ENCODE measurements around the gene IL16. TPM values are rescaled to one million over a fixed set of nuclear protein-coding genes. Genes with fewer than 3 reads are reported as not detected.
"Not testable (repeated sequence)": the region's sequence is repeated elsewhere in the genome, so short reads cannot be mapped to it uniquely, and the experiment has no call there.

The IL16 gene
- polyA plus RNA-seq, 1 donor (not counting 4 experiments of a cell fraction or from before 2014, with no cell fraction given) = not detected

DNA sequence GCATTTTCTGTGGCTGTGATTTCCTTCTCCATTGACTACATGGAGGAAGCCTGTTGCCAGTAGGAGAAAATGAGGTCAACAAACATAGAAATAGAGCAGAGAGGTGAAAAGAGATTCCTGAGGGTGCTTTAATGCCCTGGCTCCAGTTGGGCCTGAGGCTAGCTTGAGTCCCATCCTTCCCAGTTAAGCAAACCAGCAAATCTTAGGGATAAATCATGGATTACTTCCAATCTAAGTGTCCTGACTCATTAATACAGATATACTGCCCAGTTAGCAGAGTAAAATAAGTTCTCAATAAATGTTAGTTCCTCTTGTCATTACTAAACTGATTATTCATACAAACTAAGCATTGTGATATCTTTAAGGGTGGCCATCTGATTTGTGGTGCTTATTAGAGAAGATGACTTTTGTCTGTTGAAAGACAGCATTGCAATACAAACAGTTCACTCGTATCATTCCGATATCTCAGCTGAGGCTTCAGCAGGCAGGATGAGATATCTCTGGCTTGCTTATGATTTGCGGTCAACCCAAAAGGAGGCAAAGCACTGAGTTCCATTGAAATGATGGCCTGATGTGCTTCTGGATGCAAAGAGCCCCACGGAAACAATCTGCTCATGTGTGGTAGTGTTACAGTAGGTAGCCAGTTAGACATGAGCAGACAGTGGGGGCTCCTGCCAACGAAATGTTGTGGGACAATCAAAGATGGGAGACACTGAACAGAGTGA is 133.8 kb downstream of the IL16 start:
- no peaks in the 10 kb centered on the region for H3K79me2 ChIP-seq (ENCODE audit: control insufficient read depth, insufficient read depth, low read length)
- no peaks in the 10 kb centered on the region for H3K27me3 ChIP-seq (ENCODE audit: control insufficient read depth, extremely low read depth, insufficient read depth, low read length)
- FAIRE-seq (no peak), DNase-seq (ENCODE audit: low read depth, low spot score) (no peak)
- H3K9ac ChIP-seq (ENCODE audit: control insufficient read depth, extremely low read depth, insufficient read depth, low read length) = no peak overlapping the region
- no peak overlapping the region for H3K4me2 ChIP-seq (ENCODE audit: control insufficient read depth, extremely low read depth, insufficient read depth, low read depth, low read length)
- H4K20me1 ChIP-seq (ENCODE audit: control insufficient read depth, extremely low read depth, insufficient read depth, low read length) = no peaks in the 10 kb centered on the region
- no peaks in the 10 kb centered on the region for H3K36me3 ChIP-seq (ENCODE audit: control insufficient read depth in 2 of 2, extremely low read depth in 1 of 2, insufficient read depth in 2 of 2, low read length in 2 of 2)
- H3K4me3 ChIP-seq (ENCODE audit: control insufficient read depth in 2 of 3, extremely low read depth in 1 of 3, insufficient read depth in 2 of 3, low read depth in 1 of 3, low read length in 3 of 3) = no peak overlapping the region
- no peak overlapping the region for H2AFZ ChIP-seq (ENCODE audit: control insufficient read depth, low read length)
- H3K9me1 ChIP-seq (ENCODE audit: control insufficient read depth, extremely low read depth, insufficient read depth, low read length) = no peaks in the 10 kb centered on the region
- TF ChIP-seq, protein P1, sequence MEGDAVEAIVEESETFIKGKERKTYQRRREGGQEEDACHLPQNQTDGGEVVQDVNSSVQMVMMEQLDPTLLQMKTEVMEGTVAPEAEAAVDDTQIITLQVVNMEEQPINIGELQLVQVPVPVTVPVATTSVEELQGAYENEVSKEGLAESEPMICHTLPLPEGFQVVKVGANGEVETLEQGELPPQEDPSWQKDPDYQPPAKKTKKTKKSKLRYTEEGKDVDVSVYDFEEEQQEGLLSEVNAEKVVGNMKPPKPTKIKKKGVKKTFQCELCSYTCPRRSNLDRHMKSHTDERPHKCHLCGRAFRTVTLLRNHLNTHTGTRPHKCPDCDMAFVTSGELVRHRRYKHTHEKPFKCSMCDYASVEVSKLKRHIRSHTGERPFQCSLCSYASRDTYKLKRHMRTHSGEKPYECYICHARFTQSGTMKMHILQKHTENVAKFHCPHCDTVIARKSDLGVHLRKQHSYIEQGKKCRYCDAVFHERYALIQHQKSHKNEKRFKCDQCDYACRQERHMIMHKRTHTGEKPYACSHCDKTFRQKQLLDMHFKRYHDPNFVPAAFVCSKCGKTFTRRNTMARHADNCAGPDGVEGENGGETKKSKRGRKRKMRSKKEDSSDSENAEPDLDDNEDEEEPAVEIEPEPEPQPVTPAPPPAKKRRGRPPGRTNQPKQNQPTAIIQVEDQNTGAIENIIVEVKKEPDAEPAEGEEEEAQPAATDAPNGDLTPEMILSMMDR (optimal IDR thresholded peaks at IDR 0.05 in 1 of 3, IDR thresholded peaks at IDR 0.05 in 1 of 3, conservative IDR thresholded peaks at IDR 0.05 in 1 of 3; ENCODE audit: extremely low read depth in 1 of 3, insufficient read depth in 2 of 3, low read length in 3 of 3) = no peak
- no peak for TF ChIP-seq EZH2 (IDR thresholded peaks at IDR 0.05; ENCODE audit: low read length)
- no peaks in the 10 kb centered on the region for H3K9me3 ChIP-seq (ENCODE audit: control insufficient read depth, low read depth, low read length)
- H3K27ac ChIP-seq (ENCODE audit: control insufficient read depth, insufficient read depth, low read length) = no peak overlapping the region
- H3K4me1 ChIP-seq (ENCODE audit: control insufficient read depth, extremely low read depth, insufficient read depth, low read length) = no peaks in the 10 kb centered on the region
- dilution Hi-C loops (cut with MboI; ENCODE audit: extremely low pct_ligation_motif_present, low sequenced_read_pairs) = no loop called here

DNA sequence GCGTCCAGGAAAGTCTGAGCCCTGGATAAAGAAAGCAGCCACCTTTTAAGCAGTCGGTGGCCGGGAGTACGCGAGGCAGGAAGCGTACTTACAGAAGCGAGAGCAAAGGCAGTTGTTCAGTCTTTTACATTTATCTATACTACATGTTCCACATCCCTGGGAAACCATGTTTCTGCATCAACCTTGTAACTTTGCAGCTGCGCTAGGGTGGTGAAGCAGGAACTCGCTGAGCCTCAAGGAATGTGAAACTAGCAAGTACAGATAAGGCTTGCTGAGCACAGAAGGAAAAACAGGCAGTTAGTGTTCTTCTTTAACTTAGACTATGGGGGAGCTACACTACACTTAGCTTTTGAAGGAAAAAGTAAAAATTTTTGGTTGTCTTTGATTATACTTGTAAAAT is 134.5 kb downstream of the IL16 start:
- H3K9me1 ChIP-seq (ENCODE audit: control insufficient read depth, extremely low read depth, insufficient read depth, low read length); FAIRE-seq; H3K9ac ChIP-seq (ENCODE audit: control insufficient read depth, extremely low read depth, insufficient read depth, low read length); H2AFZ ChIP-seq (ENCODE audit: control insufficient read depth, low read length); dilution Hi-C loops (cut with MboI; ENCODE audit: extremely low pct_ligation_motif_present, low sequenced_read_pairs); H3K79me2 ChIP-seq (ENCODE audit: control insufficient read depth, insufficient read depth, low read length); H3K4me1 ChIP-seq (ENCODE audit: control insufficient read depth, extremely low read depth, insufficient read depth, low read length); H3K4me2 ChIP-seq (ENCODE audit: control insufficient read depth, extremely low read depth, insufficient read depth, low read depth, low read length); DNase-seq (ENCODE audit: low read depth, low spot score); H3K36me3 ChIP-seq (ENCODE audit: control insufficient read depth in 2 of 2, extremely low read depth in 1 of 2, insufficient read depth in 2 of 2, low read length in 2 of 2); H3K27me3 ChIP-seq (ENCODE audit: control insufficient read depth, extremely low read depth, insufficient read depth, low read length); H4K20me1 ChIP-seq (ENCODE audit: control insufficient read depth, extremely low read depth, insufficient read depth, low read length); H3K9me3 ChIP-seq (ENCODE audit: control insufficient read depth, low read depth, low read length); H3K27ac ChIP-seq (ENCODE audit: control insufficient read depth, insufficient read depth, low read length); H3K4me3 ChIP-seq (ENCODE audit: control insufficient read depth in 2 of 3, extremely low read depth in 1 of 3, insufficient read depth in 2 of 3, low read depth in 1 of 3, low read length in 3 of 3): not testable (repeated sequence)

DNA sequence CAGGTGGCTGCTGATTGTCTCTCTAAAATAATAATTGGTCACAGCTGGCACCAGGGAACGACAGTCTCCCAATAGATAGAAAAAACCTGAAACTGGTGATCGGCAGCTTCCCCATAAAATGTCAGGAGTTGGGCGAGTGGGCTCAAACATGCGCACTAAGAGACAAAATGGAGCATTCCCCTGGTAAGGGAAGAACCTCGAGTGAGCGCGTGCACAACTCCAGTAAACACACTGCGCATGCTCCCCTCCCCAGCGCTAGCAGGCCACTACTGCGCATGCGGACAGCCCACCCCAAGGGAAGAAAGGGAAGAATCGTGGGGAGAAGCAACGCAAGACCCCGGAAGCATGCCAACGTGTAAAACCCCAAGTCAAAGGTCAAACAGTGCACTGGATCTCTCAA is 134.9 kb downstream of the IL16 start:
- Histone ChIP-seq H3K4me3 (ENCODE audit: control insufficient read depth in 2 of 3, extremely low read depth in 1 of 3, insufficient read depth in 2 of 3, low read depth in 1 of 3, low read length in 3 of 3) (no peak overlapping the region), H3K9me3 (ENCODE audit: control insufficient read depth, low read depth, low read length) (no peaks in the 10 kb centered on the region), H3K36me3 (ENCODE audit: control insufficient read depth in 2 of 2, extremely low read depth in 1 of 2, insufficient read depth in 2 of 2, low read length in 2 of 2) (no peaks in the 10 kb centered on the region), H3K4me2 (ENCODE audit: control insufficient read depth, extremely low read depth, insufficient read depth, low read depth, low read length) (no peak overlapping the region), H3K27me3 (ENCODE audit: control insufficient read depth, extremely low read depth, insufficient read depth, low read length) (no peaks in the 10 kb centered on the region), H2AFZ (ENCODE audit: control insufficient read depth, low read length) (no peak overlapping the region), H3K9me1 (ENCODE audit: control insufficient read depth, extremely low read depth, insufficient read depth, low read length) (no peaks in the 10 kb centered on the region), H3K9ac (ENCODE audit: control insufficient read depth, extremely low read depth, insufficient read depth, low read length) (no peak overlapping the region), H3K4me1 (ENCODE audit: control insufficient read depth, extremely low read depth, insufficient read depth, low read length) (no peaks in the 10 kb centered on the region), H3K79me2 (ENCODE audit: control insufficient read depth, insufficient read depth, low read length) (no peaks in the 10 kb centered on the region), H4K20me1 (ENCODE audit: control insufficient read depth, extremely low read depth, insufficient read depth, low read length) (no peaks in the 10 kb centered on the region), H3K27ac (ENCODE audit: control insufficient read depth, insufficient read depth, low read length) (no peak overlapping the region)
- dilution Hi-C loops (cut with MboI; ENCODE audit: extremely low pct_ligation_motif_present, low sequenced_read_pairs) = no loop called here
- DNase-seq (ENCODE audit: low read depth, low spot score) = no peak
- no peak for TF ChIP-seq EZH2 (IDR thresholded peaks at IDR 0.05; ENCODE audit: low read length)
- TF ChIP-seq, protein P1 (optimal IDR thresholded peaks at IDR 0.05 in 1 of 3, IDR thresholded peaks at IDR 0.05 in 1 of 3, conservative IDR thresholded peaks at IDR 0.05 in 1 of 3; ENCODE audit: extremely low read depth in 1 of 3, insufficient read depth in 2 of 3, low read length in 3 of 3) = no peak
- no peak for FAIRE-seq

Measured in keratinocyte (primary cell).